Gastroesophageal sphincter (tissue), 3 donors: ENCODE data around the gene TUBAL3.

ENCODE experiments used
- CTCF ChIP-seq, 4 experiments: fragments of 200-600 bp in 2 of 4; fragments of 450-650 bp in 2 of 4; sonication (generic) in 1 of 4; IDR thresholded peaks; one replicate each; pipeline ENCODE4 v1.5.1; 2017 to 2019; ENCODE audit warnings: antibody characterized with exemption in 4 of 4, mild to moderate bottlenecking in 2 of 4, moderate library complexity in 2 of 4
- EP300 ChIP-seq: sonication (generic); formaldehyde crosslinking; IDR thresholded peaks from one replicate; pipeline ENCODE4 v1.6.1; 2017; ENCODE audit warnings: antibody characterized with exemption, mild to moderate bottlenecking
- POLR2AphosphoS5 ChIP-seq: sonication (generic); formaldehyde crosslinking; IDR thresholded peaks from one replicate; pipeline ENCODE4 v1.6.1; 2017; ENCODE audit warnings: antibody characterized with exemption

DNA sequence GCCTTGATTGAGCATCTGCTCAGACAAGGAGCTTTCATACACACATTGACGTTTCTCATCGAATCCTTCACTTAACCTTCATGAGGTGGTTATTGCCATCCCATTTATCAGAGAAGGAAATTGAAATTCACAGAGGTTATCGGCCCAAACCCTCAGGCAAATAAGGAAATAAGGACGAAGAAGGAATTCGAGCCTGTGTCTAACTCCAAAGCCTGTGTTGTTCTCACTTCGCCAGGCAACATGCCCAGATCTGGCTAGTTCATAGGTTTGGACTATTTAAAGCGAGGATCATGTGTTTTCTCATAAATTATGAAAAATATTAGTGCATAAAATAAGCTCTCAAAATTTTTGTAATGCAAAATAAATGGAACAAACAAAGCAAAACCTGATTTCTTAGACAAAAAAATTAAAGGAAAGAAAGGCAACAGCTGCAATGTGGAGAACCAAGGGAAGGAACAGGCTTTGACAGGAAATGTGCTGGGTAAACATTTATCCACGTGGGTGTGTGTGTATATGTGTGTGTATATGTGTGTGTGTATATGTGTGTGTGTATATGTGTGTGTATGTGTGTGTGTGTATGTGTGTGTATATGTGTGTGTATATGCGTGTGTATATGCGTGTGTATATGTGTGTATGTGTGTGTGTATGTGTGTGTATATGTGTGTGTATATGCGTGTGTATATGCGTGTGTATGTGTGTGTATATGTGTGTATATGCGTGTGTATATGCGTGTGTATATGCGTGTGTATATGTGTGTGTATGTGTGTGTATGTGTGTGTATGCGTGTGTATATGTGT is 35.1 kb downstream of the TUBAL3 start:
- TF ChIP-seq POLR2AphosphoS5 (no peak), CTCF (IDR thresholded peaks at IDR 0.05) (no peak), EP300 (no peak)
